ENCODE data around the gene RWDD3. TPM values are rescaled to one million over a fixed set of nuclear protein-coding genes. Genes with fewer than 3 reads are reported as not detected.

Gene RWDD3, protein sequence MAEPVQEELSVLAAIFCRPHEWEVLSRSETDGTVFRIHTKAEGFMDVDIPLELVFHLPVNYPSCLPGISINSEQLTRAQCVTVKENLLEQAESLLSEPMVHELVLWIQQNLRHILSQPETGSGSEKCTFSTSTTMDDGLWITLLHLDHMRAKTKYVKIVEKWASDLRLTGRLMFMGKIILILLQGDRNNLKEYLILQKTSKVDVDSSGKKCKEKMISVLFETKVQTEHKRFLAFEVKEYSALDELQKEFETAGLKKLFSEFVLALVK
- 17.8 TPM for total RNA-seq

GRCh38 chr1:95233737-95234500 lies at the start of gene RWDD3:
Gene RWDD3 (plus strand): TSS chr1:95234210. CDS start chr1:95234231, 21 bp downstream.

Other genes with a start within 250 kb of the RWDD3 start
- 4.7 TPM for gene ALG14, start 161.3 kb upstream of the RWDD3 start, total RNA-seq
- 7.8 TPM for gene TLCD4, start 116.9 kb upstream of the RWDD3 start, total RNA-seq